GM21367 (cell line): ENCODE results near the gene CST6.

Experiments
- ATAC-seq: cut with Tn5 transposase; IDR thresholded peaks from one replicate; pipeline ENCODE4 v1.9.1; 2021; ENCODE audit not compliant: unreplicated experiment

CST6 gene, protein sequence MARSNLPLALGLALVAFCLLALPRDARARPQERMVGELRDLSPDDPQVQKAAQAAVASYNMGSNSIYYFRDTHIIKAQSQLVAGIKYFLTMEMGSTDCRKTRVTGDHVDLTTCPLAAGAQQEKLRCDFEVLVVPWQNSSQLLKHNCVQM

DNA sequence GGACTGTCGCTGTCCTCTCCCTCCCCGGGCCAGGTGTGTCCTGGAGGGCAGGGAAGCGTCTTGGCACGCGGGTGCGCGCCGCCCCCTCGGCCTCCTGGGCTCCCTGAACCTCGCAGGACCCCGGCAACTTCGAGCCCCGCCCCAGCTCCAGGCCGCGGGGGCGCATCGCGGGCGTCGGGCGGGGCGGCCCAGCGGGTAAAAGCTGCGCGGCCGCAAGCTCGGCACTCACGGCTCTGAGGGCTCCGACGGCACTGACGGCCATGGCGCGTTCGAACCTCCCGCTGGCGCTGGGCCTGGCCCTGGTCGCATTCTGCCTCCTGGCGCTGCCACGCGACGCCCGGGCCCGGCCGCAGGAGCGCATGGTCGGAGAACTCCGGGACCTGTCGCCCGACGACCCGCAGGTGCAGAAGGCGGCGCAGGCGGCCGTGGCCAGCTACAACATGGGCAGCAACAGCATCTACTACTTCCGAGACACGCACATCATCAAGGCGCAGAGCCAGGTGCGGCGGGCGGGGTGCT is at the start of gene CST6:
Gene CST6 (plus strand): TSS at position 224 of the 519 bp plus-strand sequence. CDS start 37 bp downstream, at position 261.
- ATAC-seq, result no peak

DNA sequence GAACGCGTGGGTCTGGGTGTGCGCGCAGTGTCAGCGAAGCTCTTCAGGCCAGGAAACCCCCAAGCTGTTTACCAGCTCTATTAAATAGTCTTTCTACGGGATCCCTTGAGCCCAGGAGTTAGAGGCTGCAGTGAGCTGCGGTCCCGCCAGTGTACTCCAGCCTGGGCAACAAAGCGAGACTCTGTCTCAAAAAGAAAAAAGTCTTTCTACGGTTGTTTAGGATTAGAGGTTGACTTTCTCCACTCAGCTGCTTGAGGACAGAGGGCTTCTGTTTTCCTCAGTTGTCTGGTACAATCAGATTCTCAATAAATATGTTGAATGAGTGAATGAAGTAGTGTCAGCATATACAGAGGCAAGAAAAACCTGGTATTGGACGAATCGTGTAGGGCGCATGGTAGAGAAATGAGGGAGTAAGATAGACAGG is 49.7 kb upstream of the CST6 start:
- ATAC-seq, result no peak

- ATAC-seq, result no peak
These were observed 46.9 kb upstream of the CST6 start for GRCh38 chr11:65964906-65965305.

- no peak for ATAC-seq
These were observed 45.6 kb upstream of the CST6 start for GRCh38 chr11:65965986-65966762.

- ATAC-seq, result no peak
These were observed 44.4 kb upstream of the CST6 start for GRCh38 chr11:65967329-65967934.

DNA sequence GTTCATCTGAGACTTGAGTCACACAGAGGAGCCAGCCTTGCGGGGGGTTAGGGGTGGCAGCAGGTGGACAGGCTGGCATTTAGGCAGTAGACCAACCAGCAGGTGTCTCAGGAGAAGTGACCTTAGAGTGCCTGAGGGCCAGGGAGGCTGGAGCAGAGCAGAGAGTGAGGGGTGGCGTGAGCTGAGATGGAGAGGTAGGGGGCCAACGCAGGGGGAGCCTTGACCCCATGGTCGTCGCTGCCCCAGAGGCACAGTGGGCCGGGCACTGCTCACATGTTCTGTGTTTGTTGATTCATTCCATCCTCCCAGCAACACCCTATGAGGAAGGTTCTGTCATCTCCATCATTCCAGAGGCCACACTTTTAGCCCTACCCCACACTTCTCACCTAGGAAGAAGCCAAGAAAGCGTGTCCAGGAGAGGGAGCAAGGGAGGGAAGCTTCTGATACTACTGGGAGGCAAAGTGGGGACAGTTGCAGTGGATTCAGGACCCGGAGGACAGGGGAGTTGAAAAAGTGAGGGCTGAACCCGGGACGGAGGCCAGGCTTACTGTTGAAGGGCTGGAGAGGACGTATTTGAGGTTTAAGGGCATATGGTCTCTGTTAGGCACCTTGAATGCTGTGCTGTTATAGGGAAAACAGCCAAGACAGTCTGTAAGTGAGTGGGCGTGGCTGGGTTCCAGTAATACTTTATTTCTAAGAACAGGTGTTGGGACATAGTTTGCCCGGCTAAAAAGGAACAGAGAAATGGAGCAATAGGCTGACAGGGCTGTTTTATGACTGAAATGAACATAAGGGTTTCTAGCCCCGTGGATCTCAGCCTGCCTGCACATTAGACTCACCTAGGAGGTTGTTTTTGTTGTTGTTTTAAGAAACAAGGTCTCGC is 43.0 kb upstream of the CST6 start:
- ATAC-seq, result no peak

DNA sequence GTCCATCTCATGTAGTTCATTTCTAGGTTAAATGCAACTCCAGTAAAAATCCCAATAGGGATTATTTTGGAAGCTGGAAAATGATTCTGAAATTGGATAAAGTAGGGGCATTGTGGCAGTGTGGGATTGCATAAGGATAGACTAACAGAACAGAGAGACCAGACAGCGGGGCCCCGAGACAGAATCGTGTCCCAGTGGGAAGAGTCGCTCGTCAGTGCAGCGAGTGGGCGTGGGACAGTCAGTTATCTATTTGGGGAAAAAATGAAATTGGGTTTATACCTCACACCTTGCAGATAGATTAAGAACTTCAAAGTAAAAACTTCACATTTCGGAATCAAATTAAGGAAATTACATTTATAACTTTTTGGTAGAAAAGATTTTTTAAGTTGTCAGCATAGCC is 39.7 kb upstream of the CST6 start:
- ATAC-seq, result no peak

- ATAC-seq, result no peak
These were observed 38.2 kb upstream of the CST6 start for GRCh38 chr11:65973439-65974110.

- ATAC-seq, result no peak
These were observed 36.0 kb upstream of the CST6 start for GRCh38 chr11:65975771-65976170.

GRCh38 chr11:65976216-65977176 is 35.3 kb upstream of the CST6 start:
- ATAC-seq, result no peak

- no peak for ATAC-seq
These were observed 34.0 kb upstream of the CST6 start for GRCh38 chr11:65977621-65978390.

DNA sequence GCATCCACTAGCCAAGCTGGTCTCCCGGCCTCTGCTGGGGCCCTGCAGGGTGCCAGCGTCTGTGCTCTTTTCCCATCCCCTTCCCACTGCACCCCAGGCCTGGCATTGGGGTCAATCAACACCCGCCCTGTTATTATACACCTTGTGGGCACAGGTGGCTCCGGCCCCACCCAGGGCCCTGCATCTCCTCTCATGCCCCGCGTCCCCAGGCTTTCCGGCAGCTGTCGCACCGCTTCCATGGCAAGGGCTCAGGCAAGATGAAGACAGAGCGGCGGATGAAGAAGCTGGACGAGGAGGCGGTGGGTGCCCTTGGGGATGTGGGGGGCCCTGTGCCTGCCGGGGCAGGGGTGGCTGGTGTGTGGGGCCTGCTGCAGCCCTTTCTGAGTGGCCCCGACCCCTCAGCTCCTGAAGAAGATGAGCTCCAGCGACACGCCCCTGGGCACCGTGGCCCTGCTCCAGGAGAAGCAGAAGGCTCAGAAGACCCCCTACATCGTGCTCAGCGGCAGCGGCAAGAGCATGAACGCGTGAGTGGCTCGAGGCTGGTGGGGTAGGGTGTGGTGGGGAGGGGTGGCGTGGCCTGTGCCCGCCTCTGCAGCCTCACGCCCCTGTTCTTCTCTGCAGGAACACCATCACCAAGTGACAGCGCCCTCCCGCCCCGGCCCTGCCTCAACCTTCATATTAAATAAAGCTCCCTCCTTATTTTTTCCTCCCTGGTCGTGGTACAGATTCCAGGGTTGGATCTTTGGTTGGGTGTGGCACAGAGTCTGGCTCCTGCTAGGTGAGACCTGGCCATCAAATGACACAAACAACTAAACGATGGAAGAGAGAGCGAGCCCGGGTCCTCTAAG is 33.2 kb upstream of the CST6 start:
- ATAC-seq, result no peak

DNA sequence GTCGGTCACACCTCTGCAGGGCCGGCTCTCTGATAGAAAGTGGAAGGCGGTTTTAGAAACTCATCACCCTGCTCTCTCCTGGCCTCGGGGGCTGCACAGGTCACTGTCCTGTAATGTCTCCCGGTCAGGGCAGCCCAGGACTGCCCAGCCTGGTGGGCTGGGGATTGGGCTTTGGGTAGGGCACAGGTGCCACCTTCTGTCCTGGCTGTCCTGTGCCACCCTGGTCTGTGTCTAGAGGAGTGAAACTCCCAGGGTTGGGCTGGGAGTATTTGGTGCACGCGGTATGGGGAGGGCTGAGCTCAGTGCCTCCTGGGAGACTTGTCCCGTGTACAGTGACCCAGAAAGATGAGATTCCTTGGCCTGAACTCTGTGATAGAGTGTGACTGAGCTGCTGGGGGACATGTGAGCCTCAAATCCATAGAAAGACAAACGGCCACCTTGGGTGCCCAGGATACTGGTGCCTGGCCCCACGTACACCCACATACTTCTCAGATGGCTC is 32.5 kb upstream of the CST6 start:
- no peak for ATAC-seq

DNA sequence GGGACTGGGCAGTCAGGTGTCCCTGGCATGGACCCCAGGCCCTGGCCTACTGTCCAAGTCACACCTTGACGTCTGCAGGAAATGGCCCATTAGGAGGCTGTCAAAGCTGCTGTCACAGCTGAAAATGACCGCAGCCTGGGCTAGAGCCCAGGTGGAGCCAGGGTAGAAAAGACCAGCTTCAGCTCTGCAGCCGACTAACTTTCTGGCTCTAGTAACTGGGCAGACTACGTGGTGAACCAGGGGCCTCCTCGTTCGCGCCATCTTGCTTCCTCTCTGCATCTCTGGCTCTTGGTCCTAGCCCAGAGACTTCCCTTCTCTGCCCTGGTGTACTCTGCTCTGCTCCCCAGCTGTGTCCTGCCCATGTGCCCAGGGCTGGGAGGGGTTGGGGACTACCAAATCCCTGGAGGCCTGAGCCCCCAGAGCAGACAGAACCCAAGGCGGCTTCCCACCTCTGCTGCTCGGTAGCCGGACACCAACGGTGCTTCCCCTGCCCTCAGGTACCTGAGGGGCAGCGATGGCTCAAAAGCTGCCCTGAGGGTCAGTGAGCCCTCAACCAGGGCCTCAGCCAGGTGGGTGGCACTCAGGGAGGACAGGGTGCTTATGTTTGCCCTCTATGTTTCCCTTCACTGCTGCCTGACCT is 30.6 kb upstream of the CST6 start:
- ATAC-seq, result no peak

- ATAC-seq, result no peak
These were observed 29.6 kb upstream of the CST6 start for GRCh38 chr11:65981972-65982823.
